ENCODE results near the gene ARL3. TPM values are rescaled to one million over a fixed set of nuclear protein-coding genes. Genes with fewer than 3 reads are reported as not detected.

The ARL3 gene
- total and polyA plus RNA-seq, 2 of the 4 experiments (the other 2 are of a cell fraction): 5.0 to 14.3 TPM

DNA sequence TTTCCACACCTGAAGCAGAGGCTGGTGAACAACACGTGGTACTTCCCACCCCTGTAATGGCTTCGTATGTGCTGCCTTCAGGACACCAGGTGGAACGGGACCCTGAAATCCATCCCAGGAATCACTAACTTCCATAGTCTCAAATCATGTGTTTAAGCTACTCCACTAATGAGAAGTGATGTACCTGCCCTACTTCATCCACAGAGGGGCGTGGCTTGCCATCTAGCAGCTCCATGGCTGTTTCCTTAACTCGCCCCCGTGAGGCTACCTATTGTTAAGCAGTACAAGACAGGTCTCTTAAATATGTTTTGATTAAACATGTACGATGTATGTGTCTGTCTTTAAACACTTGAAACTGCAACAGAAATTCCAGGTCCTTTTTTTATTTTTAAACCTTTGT is 31.8 kb downstream of the ARL3 start:
- in situ Hi-C loops (cut with MboI; ENCODE audit: low sequenced_read_pairs) (no loop called here), dilution Hi-C loops (cut with HindIII; ENCODE audit: low sequenced_read_pairs, unreplicated experiment) (no loop called here), intact Hi-C loops (cut with micrococcal nuclease) (no loop called here)
- Histone ChIP-seq H3K4me3 (ENCODE audit: insufficient read depth, low read depth, low read length) (no peak overlapping the region), H2BK20ac (ENCODE audit: low read depth, low read length) (no peak overlapping the region), H2AK5ac (ENCODE audit: low read depth, low read length) (no peak overlapping the region), H3K14ac (replicated peaks; ENCODE audit: low read depth, low read length) (no peak overlapping the region), H2BK15ac (ENCODE audit: low read depth, low read length) (no peak overlapping the region), H4K5ac (ENCODE audit: low read depth, low read length) (no peak overlapping the region), H3K27ac (ENCODE audit: insufficient read depth, low read length) (no peak overlapping the region), H3K79me1 (ENCODE audit: low read depth in 1 of 2, low read length in 2 of 2) (peaks cover 8 to 26% of the 10 kb centered on the region in 2 experiments; a peak in 3 of 4 replicates), H2BK120ac (ENCODE audit: low read depth, low read length) (no peak overlapping the region), H4K20me1 (ENCODE audit: insufficient read depth, low read length) (no peaks in the 10 kb centered on the region), H3K23ac (ENCODE audit: low read depth, low read length) (no peak overlapping the region), H2AK9ac (replicated peaks; ENCODE audit: low read depth, low read length, poor library complexity) (no peak overlapping the region), H3K56ac (ENCODE audit: extremely low read depth, insufficient read depth, low read length) (no peak overlapping the region), H3K9me1 (ENCODE audit: insufficient read depth, low read length) (peaks cover 19% of the 10 kb centered on the region), H3K9ac (ENCODE audit: low read depth, low read length) (no peak overlapping the region), H2AFZ (replicated peaks; ENCODE audit: low read length, poor library complexity) (no peak overlapping the region), H3K36me3 (ENCODE audit: control insufficient read depth, insufficient read depth, low read length) (peaks cover 16% of the 10 kb centered on the region), H3K4me2 (ENCODE audit: low read depth, low read length) (no peak overlapping the region), H3K4ac (ENCODE audit: low read depth, low read length) (no peak overlapping the region), H4K91ac (ENCODE audit: insufficient read depth, low read depth, low read length) (no peak overlapping the region), H3K27me3 (ENCODE audit: control insufficient read depth, insufficient read depth, low read length) (no peaks in the 10 kb centered on the region), H2BK5ac (ENCODE audit: low read depth, low read length, poor library complexity, severe bottlenecking) (no peak overlapping the region), H3K18ac (ENCODE audit: low read depth, low read length) (no peak overlapping the region), H4K8ac (ENCODE audit: low read depth in 2 of 2, low read length in 2 of 2) (no peak overlapping the region), H3K9me3 (ENCODE audit: control insufficient read depth, insufficient read depth, low read length) (no peaks in the 10 kb centered on the region), H3K4me1 (ENCODE audit: control insufficient read depth, insufficient read depth, low read length) (peaks cover 18% of the 10 kb centered on the region)
- DNase-seq (no peak), ATAC-seq (ENCODE audit: low read depth) (no peak)
- ChIA-PET CTCF (no interaction called here), POLR2A (ENCODE audit: unreplicated experiment) (no interaction called here)
- TF ChIP-seq RAD21 (IDR thresholded peaks at IDR 0.05; ENCODE audit: low read length) (no peak), MAZ (IDR thresholded peaks at IDR 0.05; ENCODE audit: borderline replicate concordance, low read depth, low read length) (no peak), NFE2L2 (IDR thresholded peaks at IDR 0.05; ENCODE audit: low read depth, low read length) (no peak), POLR2A (IDR thresholded peaks at IDR 0.05; ENCODE audit: low read depth, low read length) (no peak), RFX5 (IDR thresholded peaks at IDR 0.05; ENCODE audit: low read depth, low read length) (no peak), FOS (IDR thresholded peaks at IDR 0.05; ENCODE audit: low read depth, low read length) (no peak), SMC3 (IDR thresholded peaks at IDR 0.05; ENCODE audit: low read depth, low read length) (no peak), RCOR1 (IDR thresholded peaks at IDR 0.05; ENCODE audit: insufficient replicate concordance, low read length) (no peak), CEBPB (IDR thresholded peaks at IDR 0.05; ENCODE audit: low read depth, low read length) (no peak), BHLHE40 (IDR thresholded peaks at IDR 0.05; ENCODE audit: low read depth, low read length) (no peak), MAFK (IDR thresholded peaks at IDR 0.05; ENCODE audit: low read depth, low read length) (no peak), MXI1 (IDR thresholded peaks at IDR 0.05; ENCODE audit: borderline replicate concordance, low read depth, low read length) (no peak), CHD1 (IDR thresholded peaks at IDR 0.05; ENCODE audit: low read depth, low read length) (no peak)
- TF ChIP-seq, protein P1, sequence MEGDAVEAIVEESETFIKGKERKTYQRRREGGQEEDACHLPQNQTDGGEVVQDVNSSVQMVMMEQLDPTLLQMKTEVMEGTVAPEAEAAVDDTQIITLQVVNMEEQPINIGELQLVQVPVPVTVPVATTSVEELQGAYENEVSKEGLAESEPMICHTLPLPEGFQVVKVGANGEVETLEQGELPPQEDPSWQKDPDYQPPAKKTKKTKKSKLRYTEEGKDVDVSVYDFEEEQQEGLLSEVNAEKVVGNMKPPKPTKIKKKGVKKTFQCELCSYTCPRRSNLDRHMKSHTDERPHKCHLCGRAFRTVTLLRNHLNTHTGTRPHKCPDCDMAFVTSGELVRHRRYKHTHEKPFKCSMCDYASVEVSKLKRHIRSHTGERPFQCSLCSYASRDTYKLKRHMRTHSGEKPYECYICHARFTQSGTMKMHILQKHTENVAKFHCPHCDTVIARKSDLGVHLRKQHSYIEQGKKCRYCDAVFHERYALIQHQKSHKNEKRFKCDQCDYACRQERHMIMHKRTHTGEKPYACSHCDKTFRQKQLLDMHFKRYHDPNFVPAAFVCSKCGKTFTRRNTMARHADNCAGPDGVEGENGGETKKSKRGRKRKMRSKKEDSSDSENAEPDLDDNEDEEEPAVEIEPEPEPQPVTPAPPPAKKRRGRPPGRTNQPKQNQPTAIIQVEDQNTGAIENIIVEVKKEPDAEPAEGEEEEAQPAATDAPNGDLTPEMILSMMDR (conservative IDR thresholded peaks at IDR 0.05; ENCODE audit: low read depth, low read length): no peak
- TF ChIP-seq, protein P2, sequence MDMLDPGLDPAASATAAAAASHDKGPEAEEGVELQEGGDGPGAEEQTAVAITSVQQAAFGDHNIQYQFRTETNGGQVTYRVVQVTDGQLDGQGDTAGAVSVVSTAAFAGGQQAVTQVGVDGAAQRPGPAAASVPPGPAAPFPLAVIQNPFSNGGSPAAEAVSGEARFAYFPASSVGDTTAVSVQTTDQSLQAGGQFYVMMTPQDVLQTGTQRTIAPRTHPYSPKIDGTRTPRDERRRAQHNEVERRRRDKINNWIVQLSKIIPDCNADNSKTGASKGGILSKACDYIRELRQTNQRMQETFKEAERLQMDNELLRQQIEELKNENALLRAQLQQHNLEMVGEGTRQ (IDR thresholded peaks at IDR 0.05; ENCODE audit: low read depth, low read length): no peak
- TF ChIP-seq, protein P3, sequence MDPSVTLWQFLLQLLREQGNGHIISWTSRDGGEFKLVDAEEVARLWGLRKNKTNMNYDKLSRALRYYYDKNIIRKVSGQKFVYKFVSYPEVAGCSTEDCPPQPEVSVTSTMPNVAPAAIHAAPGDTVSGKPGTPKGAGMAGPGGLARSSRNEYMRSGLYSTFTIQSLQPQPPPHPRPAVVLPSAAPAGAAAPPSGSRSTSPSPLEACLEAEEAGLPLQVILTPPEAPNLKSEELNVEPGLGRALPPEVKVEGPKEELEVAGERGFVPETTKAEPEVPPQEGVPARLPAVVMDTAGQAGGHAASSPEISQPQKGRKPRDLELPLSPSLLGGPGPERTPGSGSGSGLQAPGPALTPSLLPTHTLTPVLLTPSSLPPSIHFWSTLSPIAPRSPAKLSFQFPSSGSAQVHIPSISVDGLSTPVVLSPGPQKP (IDR thresholded peaks at IDR 0.05; ENCODE audit: borderline replicate concordance, low read depth, low read length): no peak
- no TSS peak for BruUV-seq (replicated peaks)
- 79% methylated on average over 3 of the region's 7 CpGs; no CpG with 5 or more reads in 1 of the 2 experiments for WGBS, 2 experiments (ENCODE audit: extremely low coverage in 2 of 2, insufficient read length in 1 of 2)

Data from IMR-90 (cell line).